Hematopoietic multipotent progenitor cell treated with erythropoietin and hydrocortisone succinate and interleukin-3 and kit ligand, for 6 days (in vitro differentiated cells): ENCODE data around the gene IGHMBP2.
"Not testable (repeated sequence)": the region's sequence is repeated elsewhere in the genome, so short reads cannot be mapped to it uniquely, and the experiment has no call there.

Source experiments
- DNase-seq: peaks from one replicate; pipeline ENCODE4 v3.0.0-alpha.2; 2015

The IGHMBP2 gene

GRCh38 chr11:68903288-68904247, at the start of gene IGHMBP2, which contains the start of gene MRPL21:
TSS of gene IGHMBP2 (plus strand) at chr11:68903891. CDS start at chr11:68903953, 62 bp downstream.
TSS of gene MRPL21 (minus strand) at chr11:68903832. CDS start at chr11:68903810, 22 bp downstream.
- peak; percentile 90 for DNase-seq

- no peak for DNase-seq
These were observed 49.3 kb upstream of the IGHMBP2 start for GRCh38 chr11:68854273-68854958.

GRCh38 chr11:68855205-68855981, 48.3 kb upstream of the IGHMBP2 start:
- DNase-seq, result peak; percentile 77

GRCh38 chr11:68856425-68857030, 47.2 kb upstream of the IGHMBP2 start:
- DNase-seq, result not testable (repeated sequence)

GRCh38 chr11:68857037-68857586, 46.6 kb upstream of the IGHMBP2 start:
- DNase-seq, result no peak

- DNase-seq, result no peak
These were observed 44.6 kb upstream of the IGHMBP2 start for GRCh38 chr11:68859123-68859522.

- DNase-seq, result no peak
These were observed 41.3 kb upstream of the IGHMBP2 start for GRCh38 chr11:68862421-68862820.

GRCh38 chr11:68863553-68864265, 40.0 kb upstream of the IGHMBP2 start:
- no peak for DNase-seq

- no peak for DNase-seq
These were observed 38.5 kb upstream of the IGHMBP2 start for GRCh38 chr11:68865241-68865640.

GRCh38 chr11:68867066-68867465, 36.6 kb upstream of the IGHMBP2 start:
- DNase-seq, result no peak

GRCh38 chr11:68868221-68868835, 35.4 kb upstream of the IGHMBP2 start:
- DNase-seq, result no peak

GRCh38 chr11:68870470-68870869, 33.2 kb upstream of the IGHMBP2 start:
- DNase-seq, result no peak

GRCh38 chr11:68872216-68873003, 31.3 kb upstream of the IGHMBP2 start:
- no peak for DNase-seq

- DNase-seq, result no peak
These were observed 25.7 kb upstream of the IGHMBP2 start for GRCh38 chr11:68878022-68878421.

- DNase-seq, result no peak
These were observed 22.8 kb upstream of the IGHMBP2 start for GRCh38 chr11:68880851-68881250.

GRCh38 chr11:68881320-68881719, 22.4 kb upstream of the IGHMBP2 start:
- DNase-seq, result no peak

- DNase-seq, result no peak
These were observed 21.3 kb upstream of the IGHMBP2 start for GRCh38 chr11:68882391-68882790.

- DNase-seq, result not testable (repeated sequence)
These were observed 18.9 kb upstream of the IGHMBP2 start for GRCh38 chr11:68884827-68885226.

- DNase-seq, result no peak
These were observed 13.7 kb upstream of the IGHMBP2 start for GRCh38 chr11:68889948-68890446.
